WTC11 (cell line): ENCODE measurements around the gene KCND1.

Experiments
- CBFB ChIP-seq: sonication (generic); formaldehyde crosslinking; IDR thresholded peaks from 2 replicates; pipeline ENCODE4 v1.8.1; 2022; ENCODE audit warnings: mild to moderate bottlenecking, low read depth, missing genetic modification reagents
- CTCF ChIP-seq: fragments of 200-600 bp; IDR thresholded peaks from 2 replicates; pipeline ENCODE4 v1.8.0; 2022; ENCODE audit warnings: antibody characterized with exemption
- IRF2 ChIP-seq: sonication (generic); formaldehyde crosslinking; IDR thresholded peaks from 2 replicates; pipeline ENCODE4 v1.8.0; 2022; ENCODE audit warnings: low read depth, missing genetic modification reagents, borderline replicate concordance
- SOX15 ChIP-seq: fragments of 250-450 bp; sonication (Bioruptor Pico); IDR thresholded peaks from 2 replicates; pipeline ENCODE4 v1.9.0; 2021; ENCODE audit warnings: mild to moderate bottlenecking
- SP1 ChIP-seq: sonication (generic); formaldehyde crosslinking; conservative IDR thresholded peaks from 2 replicates; pipeline ENCODE4 v1.8.1; 2022; ENCODE audit warnings: missing genetic modification reagents
- STAT6 ChIP-seq: sonication (generic); formaldehyde crosslinking; conservative IDR thresholded peaks from 2 replicates; pipeline ENCODE4 v1.8.1; 2023; ENCODE audit warnings: mild to moderate bottlenecking, low read depth, missing genetic modification reagents, moderate library complexity
- ZNF219 ChIP-seq: sonication (generic); formaldehyde crosslinking; IDR thresholded peaks from 2 replicates; pipeline ENCODE4 v1.8.0; 2023; ENCODE audit warnings: missing genetic modification reagents, mild to moderate bottlenecking, borderline replicate concordance
- ZNF416 ChIP-seq: fragments of 250-450 bp; sonication (Bioruptor Pico); IDR thresholded peaks from 2 replicates; pipeline ENCODE4 v1.9.0; 2021; ENCODE audit warnings: mild to moderate bottlenecking, inconsistent platforms
- TF ChIP-seq, protein P1 (sequence below): sonication (generic); formaldehyde crosslinking; IDR thresholded peaks from 2 replicates; pipeline ENCODE4 v1.8.0; 2022; ENCODE audit warnings: mild to moderate bottlenecking, missing genetic modification reagents
- TF ChIP-seq, protein P2 (sequence below): sonication (generic); formaldehyde crosslinking; conservative IDR thresholded peaks from 2 replicates; pipeline ENCODE4 v1.8.1; 2022; ENCODE audit warnings: mild to moderate bottlenecking, missing genetic modification reagents
- TF ChIP-seq, protein P3 (sequence below): sonication (generic); formaldehyde crosslinking; IDR thresholded peaks from 2 replicates; pipeline ENCODE4 v1.8.1; 2023; ENCODE audit warnings: mild to moderate bottlenecking, missing genetic modification reagents, moderate library complexity

GRCh38 chrX:48996969-48997368 lies 25.3 kb upstream of the KCND1 start:
- no peak for TF ChIP-seq CTCF
- no peak for TF ChIP-seq CBFB (CRISPR knock-in tag)
- no peak for TF ChIP-seq STAT6 (CRISPR knock-in tag)
- TF ChIP-seq, protein P1, sequence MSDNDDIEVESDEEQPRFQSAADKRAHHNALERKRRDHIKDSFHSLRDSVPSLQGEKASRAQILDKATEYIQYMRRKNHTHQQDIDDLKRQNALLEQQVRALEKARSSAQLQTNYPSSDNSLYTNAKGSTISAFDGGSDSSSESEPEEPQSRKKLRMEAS (CRISPR knock-in tag): no peak
- TF ChIP-seq SOX15 (CRISPR knock-in tag): no peak
- TF ChIP-seq, protein P2, sequence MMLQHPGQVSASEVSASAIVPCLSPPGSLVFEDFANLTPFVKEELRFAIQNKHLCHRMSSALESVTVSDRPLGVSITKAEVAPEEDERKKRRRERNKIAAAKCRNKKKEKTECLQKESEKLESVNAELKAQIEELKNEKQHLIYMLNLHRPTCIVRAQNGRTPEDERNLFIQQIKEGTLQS: no peak
- TF ChIP-seq, protein P3, sequence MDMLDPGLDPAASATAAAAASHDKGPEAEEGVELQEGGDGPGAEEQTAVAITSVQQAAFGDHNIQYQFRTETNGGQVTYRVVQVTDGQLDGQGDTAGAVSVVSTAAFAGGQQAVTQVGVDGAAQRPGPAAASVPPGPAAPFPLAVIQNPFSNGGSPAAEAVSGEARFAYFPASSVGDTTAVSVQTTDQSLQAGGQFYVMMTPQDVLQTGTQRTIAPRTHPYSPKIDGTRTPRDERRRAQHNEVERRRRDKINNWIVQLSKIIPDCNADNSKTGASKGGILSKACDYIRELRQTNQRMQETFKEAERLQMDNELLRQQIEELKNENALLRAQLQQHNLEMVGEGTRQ (CRISPR knock-in tag): no peak
- TF ChIP-seq IRF2 (CRISPR knock-in tag): no peak
- no peak for TF ChIP-seq SP1 (CRISPR knock-in tag)
- no peak for TF ChIP-seq ZNF219 (CRISPR knock-in tag)
- no peak for TF ChIP-seq ZNF416
